Hematopoietic multipotent progenitor cell treated with erythropoietin and hydrocortisone succinate and interleukin-3 and kit ligand, for 6 days (in vitro differentiated cells): ENCODE measurements around the gene SSH2.
"Not testable (repeated sequence)": the region's sequence is repeated elsewhere in the genome, so short reads cannot be mapped to it uniquely, and the experiment has no call there.

ENCODE experiments used
- DNase-seq: peaks from one replicate; pipeline ENCODE4 v3.0.0-alpha.2; 2015

The SSH2 gene

GRCh38 chr17:29698019-29698777 lies 231.8 kb downstream of the SSH2 start:
- DNase-seq = no peak

GRCh38 chr17:29697371-29697770 lies 232.7 kb downstream of the SSH2 start:
- DNase-seq = no peak

- DNase-seq = peak; percentile 19
These were observed 235.0 kb downstream of the SSH2 start for GRCh38 chr17:29694918-29695563.

- no peak for DNase-seq
These were observed 236.3 kb downstream of the SSH2 start for GRCh38 chr17:29693751-29694150.

GRCh38 chr17:29687596-29687995 lies 242.4 kb downstream of the SSH2 start:
- DNase-seq = no peak

DNA sequence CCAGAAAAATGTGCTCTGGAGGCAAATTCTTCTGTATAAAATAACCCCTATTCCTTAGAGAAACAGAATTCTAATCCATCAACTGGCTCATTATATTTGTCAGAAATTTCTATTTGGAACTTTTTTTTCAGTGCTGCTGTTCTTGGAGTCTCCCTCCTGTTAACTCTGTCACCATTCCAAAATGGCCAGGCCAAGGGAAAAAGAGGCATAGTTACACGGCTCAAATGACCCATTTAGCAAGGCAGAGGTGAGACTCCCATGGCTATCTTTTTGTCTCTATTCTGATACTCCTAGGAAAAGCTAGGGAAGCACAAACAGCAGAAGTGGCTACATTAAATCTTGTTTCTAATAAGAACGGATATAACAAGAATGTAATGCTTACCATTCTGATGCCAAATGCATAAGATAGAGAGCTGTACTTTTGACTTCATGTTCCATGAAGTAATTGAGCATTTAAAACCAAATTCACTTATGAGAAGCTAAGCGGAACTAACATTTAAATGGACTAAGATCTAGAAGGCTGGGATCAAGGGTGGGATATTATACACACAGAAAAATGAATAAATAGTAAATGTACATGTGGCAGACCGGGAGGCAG lies 242.9 kb downstream of the SSH2 start:
- DNase-seq = no peak

DNA sequence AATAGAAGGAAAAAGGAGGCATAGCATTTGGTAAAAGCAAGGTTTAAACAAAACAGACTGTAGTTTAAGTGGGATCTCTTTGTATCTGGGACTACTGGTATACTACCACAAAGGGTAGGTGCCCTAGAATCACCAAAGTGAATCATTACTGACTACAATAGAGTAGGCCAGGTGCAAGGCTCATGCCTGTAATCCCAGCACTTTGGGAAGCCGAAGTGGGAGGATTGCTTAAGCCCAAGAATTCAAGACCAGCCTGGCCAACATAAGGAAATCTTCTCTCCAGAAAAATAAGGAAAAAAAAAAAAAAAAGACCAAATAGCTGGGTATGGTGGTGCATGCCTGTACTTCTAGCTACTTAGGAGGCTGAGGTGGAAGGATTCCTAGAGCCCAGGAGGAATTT lies 246.5 kb downstream of the SSH2 start:
- no peak for DNase-seq

DNA sequence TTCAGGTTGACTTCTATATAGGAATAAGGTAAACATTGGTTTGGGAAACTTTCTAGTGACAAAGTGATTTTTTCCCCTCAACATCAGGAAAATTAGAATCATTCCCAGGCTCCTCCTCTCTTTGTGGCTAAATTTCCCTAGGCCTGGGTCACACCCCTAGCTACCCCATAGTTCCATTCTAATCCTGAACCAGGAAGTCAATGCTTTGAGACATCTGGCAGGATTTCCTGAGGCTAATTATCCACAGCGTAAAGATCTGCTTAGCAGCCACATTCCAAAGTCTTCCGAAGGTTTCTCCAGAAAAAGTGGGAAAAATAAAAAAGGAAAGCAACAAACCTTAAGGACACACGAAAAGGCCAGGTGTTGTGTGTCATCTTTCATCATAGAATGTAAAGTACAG lies 247.0 kb downstream of the SSH2 start:
- DNase-seq = no peak

DNA sequence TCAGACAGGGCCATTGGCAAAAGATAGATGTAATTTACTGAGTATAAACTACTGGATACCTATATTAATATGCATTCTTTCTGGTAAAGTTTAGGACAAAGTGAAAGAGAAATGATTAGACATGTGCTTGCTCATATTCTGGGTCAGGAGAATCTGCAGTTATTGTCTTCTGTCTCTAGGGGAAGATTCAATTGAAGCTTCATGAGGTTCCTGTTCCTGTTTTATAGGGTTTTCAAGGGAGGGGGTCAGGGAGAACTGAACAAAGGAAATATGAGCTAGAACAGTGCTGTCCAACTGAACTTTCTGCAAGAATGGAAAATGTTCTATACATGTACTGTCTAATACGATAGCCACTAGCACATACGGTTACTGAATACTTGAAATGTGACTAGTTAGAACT lies 248.0 kb downstream of the SSH2 start:
- peak; percentile 70 for DNase-seq

DNA sequence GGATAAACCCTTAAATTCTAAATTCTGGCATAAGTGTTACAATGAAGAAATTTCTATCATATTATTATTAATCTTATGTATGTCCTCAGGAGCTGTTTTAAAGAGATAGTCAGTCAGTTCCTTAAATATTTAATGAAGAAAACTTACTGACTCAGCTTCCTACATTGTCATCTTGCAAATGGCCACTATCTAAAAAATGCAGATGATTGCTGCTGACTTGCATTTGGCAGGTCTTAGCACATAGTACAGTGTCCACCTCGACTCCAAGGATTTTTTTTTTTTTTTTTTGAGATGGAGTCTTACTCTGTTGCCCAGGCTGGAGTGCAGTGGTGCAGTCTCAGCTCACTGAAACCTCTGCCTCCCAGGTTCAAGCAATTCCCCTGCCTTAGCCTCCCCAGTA lies 252.2 kb downstream of the SSH2 start:
- peak; percentile 57 for DNase-seq

DNA sequence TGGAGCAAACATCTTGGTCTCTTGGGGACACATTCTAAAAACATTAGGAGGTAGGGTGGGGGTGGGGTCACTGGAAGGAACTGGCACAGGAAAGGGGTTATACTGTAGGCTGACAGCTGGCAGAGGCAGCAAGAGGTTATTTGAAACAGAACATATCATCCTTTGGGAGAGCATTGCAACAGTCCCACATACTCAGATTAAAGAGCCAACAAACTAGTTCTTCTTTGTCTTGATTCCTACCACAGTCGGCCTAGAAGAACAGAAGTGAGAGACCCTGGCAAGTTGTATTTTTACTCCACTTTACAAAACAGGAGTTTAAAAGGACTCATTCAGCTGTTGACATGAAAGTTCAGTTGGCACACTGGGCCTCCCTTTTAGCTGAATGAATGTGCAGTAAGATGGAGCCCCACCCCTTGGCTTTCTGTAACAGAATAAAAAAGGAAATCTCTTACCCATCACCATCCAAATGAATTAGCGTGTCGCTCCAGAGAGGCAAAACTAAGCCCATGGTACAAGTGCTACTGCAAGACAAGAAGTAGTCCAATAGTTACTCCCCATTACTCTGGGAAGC lies 252.7 kb downstream of the SSH2 start:
- no peak for DNase-seq

GRCh38 chr17:29675961-29676360 lies 254.1 kb downstream of the SSH2 start:
- DNase-seq = not testable (repeated sequence)

- DNase-seq = peak; percentile 36
These were observed 255.7 kb downstream of the SSH2 start for GRCh38 chr17:29674281-29674680.

- no peak for DNase-seq
These were observed 258.4 kb downstream of the SSH2 start for GRCh38 chr17:29671661-29672060.

GRCh38 chr17:29669266-29669665 lies 260.8 kb downstream of the SSH2 start:
- no peak for DNase-seq

DNA sequence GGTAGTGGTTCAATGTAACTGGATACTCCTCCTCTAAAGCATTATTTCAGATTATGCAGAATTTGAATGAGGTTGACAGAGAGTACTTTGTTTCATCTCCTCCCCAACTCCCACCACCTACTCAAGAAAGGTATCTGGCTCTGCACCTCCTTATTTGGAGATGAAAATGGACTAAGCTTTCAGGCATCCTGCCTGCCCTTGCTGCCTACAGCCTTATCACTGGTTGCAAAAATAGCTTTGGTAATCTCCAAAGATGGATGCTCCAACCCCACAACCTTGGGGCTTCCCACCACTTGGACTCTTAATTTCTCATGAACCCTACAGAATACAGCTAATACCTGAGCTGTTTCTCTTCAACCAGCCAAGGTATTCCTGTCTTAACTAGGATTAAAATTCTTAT lies 262.1 kb downstream of the SSH2 start:
- no peak for DNase-seq

- no peak for DNase-seq
These were observed 264.6 kb downstream of the SSH2 start for GRCh38 chr17:29665481-29665810.

- no peak for DNase-seq
These were observed 265.1 kb downstream of the SSH2 start for GRCh38 chr17:29664743-29665480.

DNA sequence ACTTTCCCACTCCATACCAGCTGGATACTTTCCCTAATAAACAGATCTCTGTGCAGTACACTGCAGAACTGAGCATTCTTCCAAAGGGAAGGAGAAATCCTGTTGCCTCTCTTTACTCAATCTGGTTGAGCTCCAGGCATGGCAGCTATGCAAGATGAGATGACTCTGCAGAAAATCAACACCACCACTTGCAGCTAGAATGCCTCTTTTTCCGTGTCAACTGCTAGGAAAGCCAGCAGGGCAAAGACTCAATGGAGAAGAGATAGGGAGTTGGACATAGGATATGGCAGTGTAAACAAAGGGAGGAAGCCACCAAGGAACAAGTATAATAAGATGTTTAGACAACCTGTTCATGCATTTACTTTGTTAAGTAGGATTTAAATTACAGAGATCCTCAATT lies 266.9 kb downstream of the SSH2 start:
- DNase-seq = peak; percentile 44

DNA sequence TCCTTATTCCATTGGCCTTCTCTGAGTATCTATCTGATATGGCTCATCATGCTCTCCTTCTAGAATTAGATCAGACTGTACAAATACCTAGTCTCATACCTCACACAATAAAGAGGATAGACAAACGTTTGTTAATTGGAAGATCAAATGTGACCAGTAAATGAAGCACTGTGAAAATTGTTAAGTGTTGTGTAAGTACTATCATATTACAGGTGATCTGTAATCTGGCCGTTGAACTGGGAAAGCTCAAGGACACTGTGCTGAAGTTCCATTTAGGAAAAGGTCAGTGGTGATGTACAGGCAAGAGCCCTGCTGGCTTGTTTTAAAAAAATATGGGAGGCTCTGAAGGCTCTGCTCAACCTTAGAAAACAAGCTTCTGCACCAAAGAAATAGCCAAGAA lies 268.8 kb downstream of the SSH2 start:
- DNase-seq = no peak

DNA sequence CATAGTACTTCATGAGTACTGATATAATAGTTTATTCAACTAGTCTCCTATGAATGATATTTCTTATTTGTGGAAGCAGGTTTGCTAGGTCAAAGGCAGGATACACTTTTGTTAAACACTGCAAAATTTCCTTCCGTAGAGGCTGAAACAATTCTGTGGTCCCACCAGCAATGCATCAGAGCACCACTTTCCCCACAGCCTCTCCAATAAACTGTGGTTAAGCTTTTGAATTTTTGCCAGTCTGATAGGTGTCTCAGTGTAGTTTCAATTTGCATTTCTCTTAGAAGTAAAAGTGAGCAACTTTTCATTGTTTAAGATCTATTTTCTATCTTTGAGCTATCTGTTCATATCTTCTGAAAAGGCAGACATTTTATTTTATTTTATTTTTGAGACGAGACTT lies 270.9 kb downstream of the SSH2 start:
- DNase-seq = no peak

DNA sequence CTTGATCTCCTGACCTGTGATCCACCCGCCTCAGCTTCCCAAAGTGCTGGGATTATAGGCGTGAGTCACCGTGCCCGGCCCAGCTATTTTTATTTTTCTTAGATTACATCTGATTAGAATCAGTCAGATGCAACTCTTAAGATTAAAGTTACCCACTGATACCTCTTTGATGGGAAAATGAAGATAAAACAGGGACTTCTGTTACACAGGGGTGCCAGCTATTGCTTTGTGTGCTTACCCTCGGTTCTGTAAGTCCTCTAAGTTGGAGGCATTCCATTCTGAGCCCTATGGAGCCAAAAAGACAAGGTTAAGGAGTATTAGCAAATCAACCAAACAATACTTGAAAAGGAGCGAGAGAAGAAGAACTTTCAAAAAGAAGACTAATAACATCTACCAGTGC lies 274.7 kb downstream of the SSH2 start:
- no peak for DNase-seq

DNA sequence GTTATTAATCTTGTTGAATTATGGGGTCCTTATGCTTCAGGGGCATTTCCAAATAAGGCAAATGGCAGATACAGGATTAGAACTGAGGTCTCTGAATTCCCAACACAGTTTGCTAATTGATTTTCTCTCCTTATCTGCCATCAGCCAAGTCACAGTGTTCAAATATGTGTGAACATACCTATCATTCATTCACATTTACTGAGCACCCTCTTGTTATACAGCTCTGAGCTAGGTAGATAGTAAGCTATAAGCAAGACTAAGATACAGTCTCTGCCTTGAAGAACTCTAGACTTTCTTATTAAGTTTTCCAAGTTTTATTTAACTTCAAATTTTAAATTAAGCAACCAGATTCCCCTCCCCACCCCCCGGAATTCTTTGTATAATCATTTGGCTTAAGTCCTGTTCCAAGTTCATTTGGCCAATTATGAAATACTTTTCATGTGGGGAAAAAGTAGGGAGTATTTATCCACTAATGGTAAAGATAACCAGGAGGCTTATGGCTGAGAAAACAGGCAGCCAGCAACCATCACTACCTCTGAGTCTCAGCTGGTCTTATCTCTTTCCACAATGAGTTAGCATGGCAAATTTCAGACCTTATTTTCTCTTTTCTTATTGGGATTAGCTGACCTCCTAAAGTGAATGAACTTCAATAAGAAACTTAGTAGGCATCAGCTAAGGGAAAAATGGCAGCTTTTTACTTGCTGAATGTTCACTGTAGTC lies 275.9 kb downstream of the SSH2 start:
- DNase-seq = peak; percentile 74
